Neural crest cell (in vitro differentiated cells): ENCODE data around the gene GP1BA. TPM values are rescaled to one million over a fixed set of nuclear protein-coding genes. Genes with fewer than 3 reads are reported as not detected.
A peak's percentile ranks its signal among the peaks of the same experiment; 100 is the strongest.

ENCODE experiments used
- DNase-seq: peaks from one replicate; pipeline ENCODE4 v3.0.0; 2021; ENCODE audit warnings: low read depth, mixed read lengths, low spot score
- H3K27ac Mint-ChIP-seq: one replicate; pipeline ENCODE4 v1.8.0; 2021; ENCODE audit warnings: mild to moderate bottlenecking, mixed read lengths; ENCODE audit not compliant: unreplicated experiment
- H3K27me3 Mint-ChIP-seq: 2 replicates; pipeline ENCODE4 v1.8.0; 2021; ENCODE audit warnings: low read depth, mild to moderate bottlenecking, mixed read lengths
- H3K36me3 Mint-ChIP-seq: 2 replicates; pipeline ENCODE4 v1.8.0; 2021; ENCODE audit warnings: low read depth, mild to moderate bottlenecking, mixed read lengths
- H3K4me1 Mint-ChIP-seq: 2 replicates; pipeline ENCODE4 v1.8.0; 2021; ENCODE audit warnings: mixed read lengths
- H3K4me3 Mint-ChIP-seq: one replicate; pipeline ENCODE4 v1.8.0; 2021; ENCODE audit warnings: mild to moderate bottlenecking, mixed read lengths
- H3K9me3 Mint-ChIP-seq: 2 replicates; pipeline ENCODE4 v1.8.0; 2021; ENCODE audit warnings: mixed read lengths
- CTCF ChIP-seq: fragments of 200-600 bp; sonication (generic); conservative IDR thresholded peaks from 2 replicates; pipeline ENCODE4 v1.5.0; 2021; ENCODE audit warnings: antibody characterized with exemption, mild to moderate bottlenecking
- total RNA-seq: library from RNA; stranded (reverse); gene quantifications from 2 replicates; pipeline ENCODE4 v1.2.1, GENCODE V29; 2021

Gene GP1BA
- total RNA-seq, 1 donor from 2014 or later = not detected

- DNase-seq = no peak
- no peak overlapping the region for H3K4me3 Mint-ChIP-seq
- no peaks in the 10 kb centered on the region for H3K9me3 Mint-ChIP-seq
- H3K36me3 Mint-ChIP-seq = peaks cover 16% of the 10 kb centered on the region
- H3K4me1 Mint-ChIP-seq = peaks cover 33% of the 10 kb centered on the region
- no peak for TF ChIP-seq CTCF
- no peaks in the 10 kb centered on the region for H3K27me3 Mint-ChIP-seq
- no peak overlapping the region for H3K27ac Mint-ChIP-seq
These were observed 36.5 kb downstream of the GP1BA start for GRCh38 chr17:4968486-4969046.

GRCh38 chr17:4969047-4969550, 37.0 kb downstream of the GP1BA start:
- H3K9me3 Mint-ChIP-seq = no peaks in the 10 kb centered on the region
- no peak for TF ChIP-seq CTCF
- peaks cover 33% of the 10 kb centered on the region for H3K4me1 Mint-ChIP-seq
- DNase-seq = no peak
- H3K27ac Mint-ChIP-seq = no peak overlapping the region
- H3K27me3 Mint-ChIP-seq = no peaks in the 10 kb centered on the region
- peaks cover 18% of the 10 kb centered on the region for H3K36me3 Mint-ChIP-seq
- no peak overlapping the region for H3K4me3 Mint-ChIP-seq

- Mint-ChIP-seq H3K27me3 (peaks cover 3% of the 10 kb centered on the region), H3K9me3 (no peaks in the 10 kb centered on the region), H3K4me1 (peaks cover 33% of the 10 kb centered on the region), H3K36me3 (peaks cover 21% of the 10 kb centered on the region), H3K4me3 (no peak overlapping the region), H3K27ac (peak overlapping the region; percentile 79)
- DNase-seq = no peak
- no peak for TF ChIP-seq CTCF
These were observed 37.6 kb downstream of the GP1BA start for GRCh38 chr17:4969551-4970173.

GRCh38 chr17:4970273-4970672, 38.2 kb downstream of the GP1BA start:
- peak overlapping the region; percentile 78 for H3K4me3 Mint-ChIP-seq
- peaks cover 3% of the 10 kb centered on the region for H3K27me3 Mint-ChIP-seq
- peaks cover 19% of the 10 kb centered on the region for H3K36me3 Mint-ChIP-seq
- DNase-seq = no peak
- no peak overlapping the region for H3K27ac Mint-ChIP-seq
- no peak for TF ChIP-seq CTCF
- peaks cover 34% of the 10 kb centered on the region for H3K4me1 Mint-ChIP-seq
- no peaks in the 10 kb centered on the region for H3K9me3 Mint-ChIP-seq

GRCh38 chr17:4971826-4972225, 39.7 kb downstream of the GP1BA start:
- H3K27me3 Mint-ChIP-seq = peaks cover 3% of the 10 kb centered on the region
- TF ChIP-seq CTCF = no peak
- peak overlapping the region; percentile 60 for H3K4me3 Mint-ChIP-seq
- H3K4me1 Mint-ChIP-seq = peaks cover 27% of the 10 kb centered on the region
- no peak overlapping the region for H3K27ac Mint-ChIP-seq
- DNase-seq = no peak
- no peaks in the 10 kb centered on the region for H3K9me3 Mint-ChIP-seq
- H3K36me3 Mint-ChIP-seq = peaks cover 11% of the 10 kb centered on the region
